GM19238 (cell line): Measurements from ENCODE around the gene NEO1.

ENCODE experiments used
- DNase-seq: peaks from one replicate; pipeline ENCODE4 v3.0.0; 2011; ENCODE audit warnings: low spot score; ENCODE audit not compliant: insufficient read length

Gene NEO1

GRCh38 chr15:73074241-73074640 lies 22.0 kb downstream of the NEO1 start:
- no peak for DNase-seq

GRCh38 chr15:73075160-73075859 lies 23.0 kb downstream of the NEO1 start:
- DNase-seq: no peak

- no peak for DNase-seq
Measured at GRCh38 chr15:73078291-73078690, 26.0 kb downstream of the NEO1 start.

- no peak for DNase-seq
Measured at GRCh38 chr15:73078722-73079121, 26.5 kb downstream of the NEO1 start.

GRCh38 chr15:73079565-73079964 lies 27.3 kb downstream of the NEO1 start:
- no peak for DNase-seq

- no peak for DNase-seq
Measured at GRCh38 chr15:73081321-73081958, 29.2 kb downstream of the NEO1 start.

GRCh38 chr15:73082812-73083211 lies 30.5 kb downstream of the NEO1 start:
- DNase-seq: no peak

GRCh38 chr15:73087098-73087497 lies 34.8 kb downstream of the NEO1 start:
- DNase-seq: no peak

- DNase-seq: no peak
Measured at GRCh38 chr15:73105064-73105463, 52.8 kb downstream of the NEO1 start.

- DNase-seq: no peak
Measured at GRCh38 chr15:73108676-73109075, 56.4 kb downstream of the NEO1 start.

- DNase-seq: no peak
Measured at GRCh38 chr15:73109765-73110164, 57.5 kb downstream of the NEO1 start.

GRCh38 chr15:73110201-73110600 lies 57.9 kb downstream of the NEO1 start:
- DNase-seq: no peak

- no peak for DNase-seq
Measured at GRCh38 chr15:73114064-73114463, 61.8 kb downstream of the NEO1 start.

- DNase-seq: no peak
Measured at GRCh38 chr15:73116164-73116563, 63.9 kb downstream of the NEO1 start.

GRCh38 chr15:73118055-73118454 lies 65.8 kb downstream of the NEO1 start:
- no peak for DNase-seq

GRCh38 chr15:73119478-73119877 lies 67.2 kb downstream of the NEO1 start:
- DNase-seq: no peak

GRCh38 chr15:73120269-73120668 lies 68.0 kb downstream of the NEO1 start:
- DNase-seq: no peak

GRCh38 chr15:73125219-73125618 lies 73.0 kb downstream of the NEO1 start:
- DNase-seq: no peak

- DNase-seq: peak; percentile 14
Measured at GRCh38 chr15:73127302-73127936, 75.2 kb downstream of the NEO1 start.

GRCh38 chr15:73130830-73131229 lies 78.6 kb downstream of the NEO1 start:
- no peak for DNase-seq

- DNase-seq: no peak
Measured at GRCh38 chr15:73134196-73134595, 81.9 kb downstream of the NEO1 start.

GRCh38 chr15:73139041-73139743 lies 86.9 kb downstream of the NEO1 start:
- no peak for DNase-seq
